ENCODE data around the gene SRD5A3.

DNA sequence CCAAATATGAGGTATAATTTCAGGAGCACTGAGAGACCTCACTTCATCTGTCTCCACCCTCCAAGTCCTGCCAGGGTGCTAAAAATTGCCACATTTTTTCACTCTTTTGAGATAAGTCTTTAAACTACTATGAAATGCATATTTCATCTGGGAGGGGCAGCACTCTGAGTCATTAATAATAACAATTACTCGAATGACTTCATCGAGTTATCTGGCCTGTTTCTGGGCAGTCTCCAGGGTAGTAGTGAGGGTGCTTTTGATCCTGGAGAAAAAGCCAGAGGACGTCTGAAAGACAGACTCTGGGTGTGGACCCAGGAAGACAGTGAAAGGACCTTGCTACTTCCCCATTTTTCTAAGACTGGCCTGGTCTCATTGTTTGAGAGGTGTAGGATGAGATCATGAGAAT, 42.3 kb upstream of the SRD5A3 start:
- no peak for TF ChIP-seq RAD21 (IDR thresholded peaks at IDR 0.05)
- no peak for TF ChIP-seq CTCF (IDR thresholded peaks at IDR 0.05; ENCODE audit: low read depth, low read length, missing input control)
- TF ChIP-seq, protein P1, sequence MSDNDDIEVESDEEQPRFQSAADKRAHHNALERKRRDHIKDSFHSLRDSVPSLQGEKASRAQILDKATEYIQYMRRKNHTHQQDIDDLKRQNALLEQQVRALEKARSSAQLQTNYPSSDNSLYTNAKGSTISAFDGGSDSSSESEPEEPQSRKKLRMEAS (IDR thresholded peaks at IDR 0.05), result no peak
- no peak for TF ChIP-seq YY1 (IDR thresholded peaks at IDR 0.05)
- TF ChIP-seq RXRA (IDR thresholded peaks at IDR 0.05), result no peak
- TF ChIP-seq FOXA1 (IDR thresholded peaks at IDR 0.05), result no peak
- TF ChIP-seq, protein P2, sequence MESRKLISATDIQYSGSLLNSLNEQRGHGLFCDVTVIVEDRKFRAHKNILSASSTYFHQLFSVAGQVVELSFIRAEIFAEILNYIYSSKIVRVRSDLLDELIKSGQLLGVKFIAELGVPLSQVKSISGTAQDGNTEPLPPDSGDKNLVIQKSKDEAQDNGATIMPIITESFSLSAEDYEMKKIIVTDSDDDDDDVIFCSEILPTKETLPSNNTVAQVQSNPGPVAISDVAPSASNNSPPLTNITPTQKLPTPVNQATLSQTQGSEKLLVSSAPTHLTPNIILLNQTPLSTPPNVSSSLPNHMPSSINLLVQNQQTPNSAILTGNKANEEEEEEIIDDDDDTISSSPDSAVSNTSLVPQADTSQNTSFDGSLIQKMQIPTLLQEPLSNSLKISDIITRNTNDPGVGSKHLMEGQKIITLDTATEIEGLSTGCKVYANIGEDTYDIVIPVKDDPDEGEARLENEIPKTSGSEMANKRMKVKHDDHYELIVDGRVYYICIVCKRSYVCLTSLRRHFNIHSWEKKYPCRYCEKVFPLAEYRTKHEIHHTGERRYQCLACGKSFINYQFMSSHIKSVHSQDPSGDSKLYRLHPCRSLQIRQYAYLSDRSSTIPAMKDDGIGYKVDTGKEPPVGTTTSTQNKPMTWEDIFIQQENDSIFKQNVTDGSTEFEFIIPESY (IDR thresholded peaks at IDR 0.05), result no peak

Measured in liver (tissue), 3 donors.